Glomerular visceral epithelial cell (primary cell): ENCODE results near the gene CD40LG.

Experiments used
- DNase-seq: peaks from one replicate; pipeline ENCODE4 v3.0.0-alpha.2; 2016; ENCODE audit errors: extremely low spot score

CD40LG gene

DNA sequence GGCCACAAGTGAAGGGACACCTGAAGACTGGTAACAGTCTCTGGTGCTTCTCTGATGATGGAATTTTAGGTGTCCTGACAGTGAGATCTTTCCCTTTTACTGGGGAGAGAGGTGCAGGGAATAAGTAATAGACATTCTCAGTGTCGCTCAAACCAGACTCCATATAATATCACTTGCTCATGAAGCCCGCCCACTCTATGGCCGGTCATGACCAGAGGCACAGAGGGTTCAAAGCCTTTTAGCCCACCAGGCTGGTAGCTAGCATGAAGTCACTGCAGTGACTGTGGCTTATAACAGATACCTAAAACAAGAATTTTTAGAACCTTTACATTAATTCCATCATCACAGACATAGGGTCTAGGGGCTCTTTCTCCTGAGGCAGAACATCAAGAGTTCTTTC, 2.9 kb downstream of the CD40LG start:
- DNase-seq = no peak

DNA sequence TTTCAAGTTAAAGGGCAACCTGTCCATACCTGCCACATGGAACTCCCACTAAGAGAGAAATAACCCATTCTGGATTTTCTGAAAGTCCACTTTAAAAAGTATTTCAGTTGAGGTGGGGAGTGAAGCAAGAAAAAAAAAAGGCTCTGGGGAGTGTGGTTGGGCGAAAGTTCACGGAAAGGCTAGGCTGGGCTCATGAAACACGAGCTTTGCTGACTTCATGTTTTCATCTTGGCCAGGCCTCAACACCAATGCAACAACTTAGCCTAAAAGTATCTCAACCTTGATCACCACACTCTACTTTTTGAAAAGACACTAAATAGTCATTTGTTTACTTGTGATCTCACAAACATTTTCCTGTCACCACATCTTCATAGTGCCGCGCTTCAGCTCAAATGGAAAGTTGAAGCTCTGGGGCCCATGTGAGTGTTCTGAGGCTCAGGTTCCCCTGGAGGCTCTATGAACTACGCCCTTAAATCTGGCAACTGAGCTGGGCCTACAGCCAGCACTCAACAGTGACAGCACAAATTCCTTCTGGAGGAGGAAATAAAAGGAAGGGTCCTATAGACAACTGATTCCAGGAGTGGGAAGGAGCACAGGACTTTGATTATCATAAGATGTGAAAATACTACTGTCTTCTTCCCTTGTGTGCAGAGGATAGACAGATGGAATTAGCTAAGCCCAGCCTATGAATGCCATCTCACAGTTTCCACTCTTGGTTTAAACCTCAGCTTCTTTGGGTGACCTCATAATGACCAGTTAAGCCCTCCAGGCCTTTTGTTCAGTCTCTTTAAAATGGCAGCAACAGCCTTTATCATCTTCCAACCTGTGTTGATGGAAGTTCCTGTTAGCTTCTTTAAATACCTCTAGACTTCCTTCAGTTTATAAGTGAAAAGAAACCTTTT, 5.1 kb downstream of the CD40LG start:
- no peak for DNase-seq

DNA sequence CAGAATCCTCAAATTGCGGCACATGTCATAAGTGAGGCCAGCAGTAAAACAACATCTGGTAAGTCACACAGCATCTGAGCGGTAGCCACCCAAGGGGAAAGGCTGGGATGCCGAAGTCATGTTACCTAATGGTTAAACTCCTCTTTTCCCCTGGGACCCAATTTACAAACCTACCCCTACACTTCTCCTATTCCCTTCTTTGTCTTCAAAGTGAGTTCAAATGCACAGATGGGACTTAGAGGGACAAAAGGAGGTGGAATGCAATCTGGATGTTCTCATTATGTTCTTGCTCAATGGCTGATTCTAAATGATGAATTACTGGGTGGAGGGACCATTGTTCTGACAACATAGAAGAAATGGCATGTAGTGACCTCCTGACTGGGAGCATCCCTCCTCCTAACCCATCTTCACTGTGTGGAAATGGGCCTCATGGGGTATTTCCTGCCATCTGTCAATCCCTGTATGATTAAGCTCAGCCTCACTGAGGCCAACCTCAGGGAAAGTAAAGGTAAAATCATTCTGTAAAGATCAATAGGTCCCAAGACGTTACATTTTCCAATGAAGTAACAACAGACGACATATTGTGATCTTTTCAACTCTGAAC, 8.5 kb downstream of the CD40LG start:
- DNase-seq = no peak

DNA sequence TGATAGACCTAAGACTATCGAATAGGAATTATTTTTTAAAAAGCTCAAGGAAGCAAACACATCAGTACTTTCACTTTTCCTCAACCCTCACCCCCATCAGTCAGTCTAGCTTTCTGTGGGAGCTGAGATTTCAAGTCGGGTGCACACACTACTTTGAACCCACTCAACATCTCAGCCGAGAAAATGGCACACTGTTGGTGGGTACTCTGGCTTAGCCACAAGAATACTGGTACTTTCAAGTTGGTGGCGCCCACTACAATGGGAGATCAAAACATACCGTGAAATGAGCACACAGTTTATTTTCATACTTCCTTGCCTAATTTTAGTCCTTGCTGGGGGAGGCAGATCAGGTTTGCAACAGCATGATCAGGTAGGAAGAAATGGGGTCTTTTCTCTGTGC, 10.2 kb downstream of the CD40LG start:
- DNase-seq = no peak

DNA sequence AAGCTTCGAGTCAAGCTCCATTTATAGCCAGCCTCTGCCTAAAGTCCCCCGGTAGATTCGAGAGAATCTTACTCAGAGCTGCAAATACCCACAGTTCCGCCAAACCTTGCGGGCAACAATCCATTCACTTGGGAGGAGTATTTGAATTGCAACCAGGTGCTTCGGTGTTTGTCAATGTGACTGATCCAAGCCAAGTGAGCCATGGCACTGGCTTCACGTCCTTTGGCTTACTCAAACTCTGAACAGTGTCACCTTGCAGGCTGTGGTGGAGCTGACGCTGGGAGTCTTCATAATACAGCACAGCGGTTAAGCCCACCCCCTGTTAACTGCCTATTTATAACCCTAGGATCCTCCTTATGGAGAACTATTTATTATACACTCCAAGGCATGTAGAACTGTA, 11.2 kb downstream of the CD40LG start:
- no peak for DNase-seq

DNA sequence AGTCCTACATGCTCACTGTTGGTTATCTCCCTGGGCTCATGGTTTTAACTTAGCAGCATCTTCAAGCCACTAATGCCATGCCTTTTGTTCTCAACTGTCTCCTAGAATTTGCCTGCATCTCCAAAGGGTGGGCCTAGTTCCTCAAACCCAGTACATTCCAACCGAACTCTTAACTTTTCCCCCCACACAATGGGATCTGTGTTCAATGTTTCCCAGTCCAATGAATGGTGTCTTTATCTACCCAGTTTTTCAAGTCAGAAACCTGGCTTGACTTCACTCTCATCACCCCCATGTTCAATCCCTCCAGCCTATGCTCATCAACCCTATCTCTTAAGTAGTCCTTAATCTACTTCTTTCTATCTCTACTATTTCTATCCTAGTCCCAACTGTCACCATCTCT, 12.9 kb downstream of the CD40LG start:
- DNase-seq = no peak

DNA sequence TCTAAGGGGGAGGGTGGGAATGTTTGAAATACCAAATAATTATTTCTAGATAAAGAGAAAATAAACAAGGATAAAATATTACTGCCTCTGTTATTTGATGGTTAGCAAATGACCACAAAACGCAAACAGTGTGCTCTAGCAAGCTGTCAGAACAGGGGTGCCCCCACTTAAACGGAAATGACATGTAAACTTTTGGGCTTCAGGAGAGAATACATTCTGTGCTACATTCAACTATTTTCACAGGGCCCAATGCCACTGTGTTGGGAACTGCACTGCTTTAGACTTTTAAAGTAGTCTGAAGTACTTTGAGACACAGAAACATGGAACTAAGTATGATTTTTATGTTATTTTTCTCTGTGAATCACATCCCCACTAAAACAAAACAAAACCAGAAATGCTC, 14.1 kb downstream of the CD40LG start:
- DNase-seq = no peak

DNA sequence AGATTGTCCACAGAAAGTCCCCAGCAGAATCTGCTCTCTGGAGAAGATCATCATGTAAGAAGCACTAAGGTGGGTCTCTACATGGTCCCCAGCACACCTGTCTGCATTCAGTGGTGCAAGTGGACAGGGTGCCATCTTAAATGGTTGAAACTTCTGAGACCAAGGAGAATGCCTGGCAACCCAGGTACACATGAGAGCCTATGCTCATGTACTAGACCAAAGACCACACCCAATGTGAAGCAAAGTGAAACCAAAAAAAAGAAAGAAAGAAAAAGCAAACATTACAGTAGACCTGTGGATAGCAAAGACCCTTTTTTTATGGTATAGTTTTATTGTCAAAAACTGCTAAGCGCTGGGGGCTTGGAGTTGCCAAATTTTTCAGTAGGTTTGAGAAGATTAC, 15.0 kb downstream of the CD40LG start:
- DNase-seq = no peak

DNA sequence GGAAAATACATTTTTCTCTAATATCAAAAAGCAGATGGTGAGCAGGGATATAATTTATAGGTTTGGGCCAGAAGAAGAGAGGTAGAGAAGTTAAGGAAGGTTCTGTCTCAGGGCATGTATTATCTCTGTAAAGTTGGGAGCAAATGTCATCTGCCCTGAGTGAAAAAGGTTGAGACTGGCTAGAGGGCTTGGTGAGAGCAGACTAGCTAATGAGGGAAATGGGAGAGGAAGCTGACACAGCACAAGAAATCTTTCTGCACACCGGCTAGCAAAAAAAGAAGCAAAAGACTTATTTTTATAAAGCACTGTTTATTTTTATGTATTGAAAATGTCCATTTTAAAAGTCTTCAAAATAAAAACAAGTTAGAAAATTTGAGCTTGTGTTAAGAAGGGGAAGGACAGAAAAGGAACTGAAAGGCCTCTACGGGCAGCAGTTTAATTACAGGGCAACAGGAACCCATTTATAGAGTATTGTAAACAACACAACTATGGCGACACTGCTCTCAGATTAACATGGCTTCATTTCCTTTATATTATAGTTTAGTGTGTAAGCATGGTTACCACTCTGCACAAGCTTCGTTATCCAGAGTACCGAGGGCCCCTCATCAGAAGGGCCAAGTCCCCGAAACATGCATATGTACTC, 17.4 kb downstream of the CD40LG start:
- DNase-seq = no peak

DNA sequence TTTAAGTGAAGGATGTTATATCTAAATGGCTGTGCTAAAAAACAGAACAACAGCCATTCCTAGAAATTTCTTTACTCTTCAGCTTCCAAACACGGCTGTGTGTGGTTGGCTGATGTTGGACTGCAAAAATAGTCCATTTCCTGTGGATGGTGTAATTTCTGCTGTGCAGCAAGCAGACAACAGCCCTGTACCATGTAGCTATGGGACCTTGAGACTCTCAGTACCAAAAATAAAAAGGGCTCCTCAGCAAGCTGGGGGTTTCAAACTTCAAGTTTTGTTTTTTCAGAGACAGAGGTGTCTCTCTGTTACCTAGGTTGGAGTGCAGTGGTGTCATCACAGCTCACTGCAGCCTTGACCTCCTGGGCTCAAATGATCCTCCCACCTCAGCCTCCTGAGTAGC, 18.1 kb downstream of the CD40LG start:
- DNase-seq = no peak

DNA sequence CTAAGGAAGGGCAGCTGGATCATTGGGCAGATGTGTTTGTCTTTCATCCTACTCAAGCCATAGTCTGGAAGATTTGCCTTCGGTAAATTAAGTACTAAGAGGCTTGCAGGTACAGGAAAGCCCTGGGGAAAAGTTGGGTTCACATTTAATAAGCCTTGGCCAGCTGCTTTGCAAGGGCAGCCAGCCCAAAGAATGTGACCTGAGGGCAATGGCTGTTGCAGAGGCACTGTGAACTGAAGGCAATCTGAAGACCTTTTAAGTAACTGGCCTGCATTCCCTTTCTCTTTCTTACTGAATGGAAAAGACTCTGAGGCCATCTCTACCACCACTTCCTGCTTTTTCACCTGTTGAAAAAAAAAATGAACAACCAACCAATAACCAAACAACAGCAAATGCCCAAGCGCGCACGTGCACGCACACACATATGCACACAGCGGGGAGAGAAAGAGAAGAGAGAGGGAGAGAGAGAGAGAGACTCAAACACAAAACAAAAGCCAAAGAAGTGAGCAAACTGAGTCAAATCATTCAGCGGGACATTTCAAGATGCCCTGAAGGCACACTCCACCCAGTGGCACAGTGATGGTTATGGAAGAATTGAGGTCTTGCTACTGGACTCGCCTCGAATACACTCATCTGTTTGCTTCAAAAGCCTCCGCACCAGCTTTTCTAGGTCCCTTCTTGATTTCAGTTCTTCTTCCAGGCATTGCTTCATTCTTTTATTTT, 19.6 kb downstream of the CD40LG start:
- DNase-seq = no peak

DNA sequence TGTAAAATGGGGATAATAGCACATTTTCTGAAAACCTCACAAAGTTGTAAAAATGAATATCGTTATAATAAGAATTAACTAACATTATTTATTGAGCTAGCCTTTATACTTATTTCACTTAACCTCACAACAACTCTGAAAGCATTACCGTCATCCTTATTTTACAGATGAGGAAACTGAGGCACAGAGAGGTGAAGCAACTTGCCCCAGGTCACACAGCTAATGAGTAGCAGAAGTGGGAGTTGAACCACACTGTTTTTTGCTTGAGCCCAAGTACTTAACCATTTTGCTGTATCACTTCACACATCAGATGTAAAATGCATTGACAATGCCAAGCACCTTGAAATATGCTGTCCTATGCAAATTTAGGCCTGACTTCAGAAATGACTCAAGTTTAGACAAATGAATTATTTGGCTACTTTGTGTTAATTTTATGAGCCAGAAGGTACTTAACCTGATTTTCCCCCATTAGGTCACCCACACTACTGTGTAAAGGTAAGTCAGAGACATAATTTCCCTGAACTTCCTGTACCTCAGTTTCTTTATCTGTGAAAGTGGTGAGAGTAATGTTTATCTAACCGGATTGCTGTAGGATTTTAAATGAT, 23.1 kb downstream of the CD40LG start:
- no peak for DNase-seq

DNA sequence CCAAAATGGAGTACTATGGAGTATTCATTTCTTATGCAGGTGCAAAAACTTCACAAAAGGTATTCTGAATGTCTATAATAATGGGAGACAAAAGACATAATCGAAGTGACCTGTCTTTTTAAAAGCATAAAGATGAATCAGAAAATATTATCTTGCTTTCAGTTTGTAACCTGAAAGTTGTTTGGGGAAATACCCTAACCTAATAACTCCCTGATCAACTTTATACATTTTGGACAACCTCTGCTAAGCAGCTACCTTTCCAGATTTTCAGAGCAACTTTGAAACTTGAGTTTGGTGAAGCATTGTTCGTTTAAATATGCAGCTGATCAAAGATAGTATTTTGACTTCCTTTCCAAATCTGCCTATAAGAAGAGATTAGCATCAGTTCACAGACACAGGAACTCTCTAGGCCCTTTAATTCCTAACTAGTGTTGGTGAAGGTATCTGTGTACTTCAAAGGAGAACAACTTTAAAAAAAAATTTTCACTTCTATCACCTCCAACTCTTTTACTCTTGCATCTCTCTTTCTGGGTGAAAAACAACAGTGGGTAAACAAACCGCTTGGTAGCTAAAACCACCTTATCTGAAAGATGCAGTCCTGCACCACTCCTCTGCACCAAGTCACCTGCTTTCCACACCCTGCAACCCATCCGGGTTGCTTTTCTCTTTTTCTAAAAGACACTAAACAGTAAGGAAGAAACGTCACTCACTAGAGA, 26.5 kb downstream of the CD40LG start:
- no peak for DNase-seq

DNA sequence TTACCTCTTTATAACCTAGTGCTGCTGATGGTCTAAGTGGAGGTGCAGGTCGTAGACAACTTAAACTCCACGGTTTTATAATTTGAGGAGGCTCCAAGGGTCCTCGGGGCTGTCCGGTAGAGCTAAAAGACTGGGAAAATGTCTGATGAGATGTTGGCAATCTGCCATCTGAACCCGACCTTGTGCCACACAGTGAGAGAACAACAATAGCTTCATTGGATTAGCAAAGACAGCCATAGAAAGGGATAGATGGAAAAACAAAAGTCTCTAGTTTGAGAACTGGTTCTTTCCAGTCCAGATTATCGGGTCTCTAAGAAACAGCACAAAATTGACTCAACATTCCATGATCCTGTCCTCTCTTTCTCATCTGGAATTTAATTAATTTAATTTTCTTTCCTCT, 31.6 kb downstream of the CD40LG start:
- no peak for DNase-seq

DNA sequence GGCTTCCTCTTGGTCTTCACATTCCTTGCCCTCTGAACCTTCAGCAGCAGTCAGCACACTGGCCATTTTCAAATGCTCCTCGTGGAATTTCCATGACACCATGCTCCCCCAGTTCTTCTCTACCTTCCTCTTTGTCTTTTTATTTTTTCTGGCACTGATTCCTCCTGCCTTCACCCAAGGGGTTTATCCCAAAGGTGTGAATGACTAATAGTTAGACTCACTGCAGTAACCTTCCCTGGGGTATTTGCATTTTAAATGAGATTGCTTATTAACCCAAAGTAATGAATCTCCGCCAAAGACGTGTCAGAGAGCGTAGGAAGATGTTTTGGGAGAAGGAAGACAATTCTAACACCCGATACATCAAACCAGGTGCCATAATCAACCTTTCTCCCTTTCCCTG, 36.2 kb downstream of the CD40LG start:
- peak; percentile 4 for DNase-seq

DNA sequence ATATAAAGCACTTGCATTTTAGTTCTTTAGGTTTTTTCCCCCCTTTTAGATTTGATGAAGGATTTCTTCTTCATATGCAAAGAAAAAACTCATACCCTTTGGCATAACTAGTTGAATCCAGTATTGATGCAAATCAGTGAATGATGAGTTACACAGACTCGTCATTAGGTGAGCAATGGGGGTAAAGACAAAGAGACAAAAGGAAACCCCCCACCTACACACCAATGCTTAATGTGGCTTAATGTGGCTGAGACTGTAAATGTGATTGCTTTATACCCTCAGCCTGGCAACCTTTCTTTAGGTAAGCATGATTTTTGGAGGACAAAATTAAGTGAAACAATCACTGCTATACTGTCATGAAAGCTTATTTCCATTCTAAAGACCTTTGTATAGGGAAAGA, 39.5 kb downstream of the CD40LG start:
- no peak for DNase-seq

DNA sequence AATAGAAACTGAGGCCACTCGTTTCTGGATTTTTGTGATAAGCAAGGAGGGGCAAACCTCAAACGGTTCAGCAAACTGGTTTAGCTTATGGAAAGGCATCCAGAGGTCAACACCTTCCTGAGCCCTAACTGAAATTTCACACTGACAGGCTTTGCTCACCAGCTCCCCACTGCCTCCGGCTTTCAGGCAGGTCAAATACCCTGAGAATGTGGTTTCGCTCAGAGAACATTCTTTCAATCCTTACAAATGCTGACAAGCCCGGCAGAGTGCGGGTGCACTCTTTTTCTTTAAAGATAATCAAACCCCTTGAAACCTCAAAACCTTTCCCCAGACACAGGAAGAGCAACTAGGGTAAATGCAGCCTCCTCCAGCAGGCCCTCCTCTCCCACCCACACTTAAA, 41.5 kb downstream of the CD40LG start:
- DNase-seq = peak; percentile 9

DNA sequence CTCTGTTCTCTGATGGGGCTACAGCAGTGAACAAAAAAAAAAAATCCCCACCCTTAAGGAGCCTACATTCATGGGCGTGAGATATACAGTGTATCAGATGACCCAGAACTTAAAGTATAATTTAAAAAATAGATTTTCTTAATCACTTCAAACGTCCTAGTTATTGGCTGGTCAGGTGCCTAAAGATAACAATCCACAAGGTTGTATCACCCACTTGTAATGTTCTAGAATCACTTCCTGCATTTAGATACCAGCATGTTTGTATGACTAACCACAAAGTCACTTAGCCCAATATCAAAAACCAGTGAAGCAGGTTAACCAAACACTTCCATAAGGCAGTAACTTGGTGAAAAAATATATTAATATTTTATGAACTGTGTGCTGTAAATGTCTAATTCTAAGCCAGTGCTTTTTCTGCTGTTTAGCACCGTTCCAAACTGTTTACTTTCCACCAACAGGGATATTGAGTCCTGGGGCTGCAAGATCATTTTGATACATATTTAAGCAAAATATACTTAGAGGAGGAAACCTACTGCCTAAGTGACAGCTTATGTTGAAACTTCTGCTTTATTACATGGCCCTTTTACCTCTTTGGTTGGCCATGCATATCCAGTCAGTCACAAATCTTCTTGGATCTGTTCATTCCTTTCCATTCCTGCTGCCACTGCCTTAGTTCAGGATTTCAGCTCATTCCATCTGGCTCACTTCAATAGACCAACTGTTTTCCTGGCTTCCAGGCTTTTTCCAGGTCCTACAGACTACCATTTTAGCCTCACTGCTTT, 43.3 kb downstream of the CD40LG start:
- peak; percentile 29 for DNase-seq

DNA sequence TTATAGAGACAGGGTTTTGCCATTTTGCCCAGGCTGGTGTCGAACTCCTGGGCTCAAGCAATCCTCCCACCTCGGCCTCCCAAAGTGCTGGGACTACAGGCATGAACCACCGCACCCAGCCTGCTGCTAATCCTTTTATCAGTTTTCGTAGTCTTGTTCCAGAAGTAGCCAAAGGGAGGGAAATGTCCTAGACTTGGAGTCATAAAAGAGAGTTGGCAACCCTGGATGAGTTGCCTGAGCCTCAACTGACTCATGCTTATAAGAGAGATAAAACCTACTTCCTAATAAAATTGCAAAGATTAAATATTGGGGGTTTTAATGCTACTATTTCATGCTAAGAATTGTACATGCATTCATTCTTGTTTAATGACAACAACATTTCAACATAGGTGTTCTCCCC, 44.3 kb downstream of the CD40LG start:
- DNase-seq = no peak

DNA sequence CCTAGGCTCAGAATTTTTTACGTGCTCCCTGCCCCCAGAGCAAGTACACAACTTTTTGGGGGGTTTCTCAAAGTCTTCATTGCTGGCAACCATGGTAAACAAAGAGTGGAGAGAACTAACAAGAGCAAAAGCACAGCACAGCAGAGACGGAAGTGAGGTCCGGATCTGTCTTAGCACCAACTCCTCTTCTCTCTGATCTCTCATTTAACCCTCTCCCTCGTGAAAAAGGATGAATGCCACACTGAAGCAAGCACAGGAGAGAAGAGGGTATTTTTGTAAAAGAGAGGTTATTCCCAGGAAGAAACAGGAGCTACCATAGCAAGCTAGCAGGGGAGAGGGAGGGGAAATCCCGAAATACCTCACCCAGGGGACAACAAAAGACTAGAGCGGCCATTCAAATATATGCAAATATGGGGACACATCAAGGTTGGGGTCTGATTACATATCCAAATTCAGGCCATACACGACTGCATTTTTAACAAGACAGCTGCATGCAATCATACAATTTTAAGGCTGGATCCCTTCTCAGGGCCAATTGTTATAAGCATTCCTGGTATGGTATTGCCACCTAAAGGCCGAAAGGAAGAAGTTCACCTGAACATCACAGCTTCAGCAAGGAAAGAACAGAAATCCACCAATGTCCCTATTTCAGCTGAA, 46.6 kb downstream of the CD40LG start:
- peak; percentile 60 for DNase-seq
